ENCODE measurements around the gene GLIS1. TPM values are rescaled to one million over a fixed set of nuclear protein-coding genes. Genes with fewer than 3 reads are reported as not detected.

GLIS1 gene
- total RNA-seq, 1 donor from 2014 or later, result 0.07 TPM

DNA sequence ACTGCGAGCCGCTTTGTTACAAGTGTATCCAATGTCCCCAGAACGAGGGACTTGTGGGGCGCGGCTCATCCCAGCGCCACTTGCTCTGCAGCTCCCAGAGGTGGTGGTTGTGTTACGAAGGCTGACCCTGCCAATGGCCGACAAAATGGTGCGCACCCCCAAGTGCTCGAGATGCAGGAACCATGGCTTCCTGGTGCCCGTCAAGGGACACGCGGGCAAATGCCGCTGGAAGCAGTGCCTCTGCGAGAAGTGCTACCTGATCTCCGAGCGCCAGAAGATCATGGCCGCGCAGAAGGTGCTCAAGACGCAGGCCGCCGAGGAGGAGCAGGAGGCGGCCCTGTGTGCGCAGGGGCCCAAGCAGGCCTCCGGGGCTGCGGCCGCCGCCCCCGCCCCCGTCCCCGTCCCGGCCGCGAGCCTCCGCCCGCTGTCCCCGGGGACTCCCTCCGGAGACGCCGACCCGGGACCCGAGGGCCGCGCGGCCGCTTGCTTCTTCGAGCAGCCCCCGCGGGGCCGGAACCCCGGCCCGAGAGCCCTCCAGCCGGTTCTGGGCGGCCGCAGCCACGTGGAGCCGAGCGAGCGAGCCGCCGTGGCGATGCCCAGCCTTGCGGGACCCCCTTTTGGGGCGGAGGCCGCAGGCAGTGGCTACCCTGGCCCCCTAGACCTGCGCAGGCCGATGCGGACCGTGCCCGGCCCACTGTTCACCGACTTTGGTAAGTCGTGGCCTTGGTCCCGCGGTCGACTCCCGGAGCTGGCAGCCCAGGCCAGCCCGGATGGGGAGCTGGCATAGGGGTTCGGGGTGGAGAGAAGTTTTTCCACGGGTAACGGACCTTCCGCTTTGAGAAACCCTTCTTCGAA lies 279.4 kb downstream of the GLIS1 start, which contains the start of gene DMRTB1:
DMRTB1 (plus strand) TSS at position 79 of the 855 bp plus-strand sequence; CDS start at position 134, 55 bp downstream.
- Histone ChIP-seq H3K27ac (ENCODE audit: low read depth, low read length) (no peak within 1 kb of the TSS), H3K4me2 (ENCODE audit: low read length) (no peak within 1 kb of the TSS), H4K20me1 (ENCODE audit: insufficient read depth, low read length) (no peaks in the 10 kb centered on the region), H3K4me3 (ENCODE audit: insufficient read depth, low read depth, low read length) (no peak within 1 kb of the TSS), H3K9me3 (ENCODE audit: insufficient read depth, low read depth, low read length) (no peaks in the 10 kb centered on the region), H3K27me3 (ENCODE audit: insufficient read depth, low read length) (peaks cover 6% of the 10 kb centered on the region), H3K9ac (ENCODE audit: low read length) (no peak within 1 kb of the TSS), H3K79me2 (ENCODE audit: insufficient read depth, low read length) (no peaks in the 10 kb centered on the region), H2AFZ (ENCODE audit: low read depth, low read length) (no peak within 1 kb of the TSS), H3K4me1 (ENCODE audit: insufficient read depth, low read length) (no peaks in the 10 kb centered on the region), H3K36me3 (ENCODE audit: insufficient read depth, low read length) (no peaks in the 10 kb centered on the region)
- Mint-ChIP-seq H3K4me3 (ENCODE audit: unreplicated experiment) (no peak within 1 kb of the TSS), H3K27me3 (ENCODE audit: low read depth, unreplicated experiment) (peaks cover 16% of the 10 kb centered on the region), H3K9me3 (ENCODE audit: unreplicated experiment) (no peaks in the 10 kb centered on the region), H3K27ac (ENCODE audit: unreplicated experiment) (no peak within 1 kb of the TSS), H3K4me1 (ENCODE audit: low read depth, unreplicated experiment) (no peaks in the 10 kb centered on the region), H3K36me3 (ENCODE audit: low read depth, unreplicated experiment) (no peaks in the 10 kb centered on the region)
- DNase-seq (ENCODE audit: low read depth), result no peak
- FAIRE-seq, result no peak
- TF ChIP-seq EZH2 (IDR thresholded peaks at IDR 0.05; ENCODE audit: insufficient read depth, low read length), result no peak
- TF ChIP-seq, protein P1, sequence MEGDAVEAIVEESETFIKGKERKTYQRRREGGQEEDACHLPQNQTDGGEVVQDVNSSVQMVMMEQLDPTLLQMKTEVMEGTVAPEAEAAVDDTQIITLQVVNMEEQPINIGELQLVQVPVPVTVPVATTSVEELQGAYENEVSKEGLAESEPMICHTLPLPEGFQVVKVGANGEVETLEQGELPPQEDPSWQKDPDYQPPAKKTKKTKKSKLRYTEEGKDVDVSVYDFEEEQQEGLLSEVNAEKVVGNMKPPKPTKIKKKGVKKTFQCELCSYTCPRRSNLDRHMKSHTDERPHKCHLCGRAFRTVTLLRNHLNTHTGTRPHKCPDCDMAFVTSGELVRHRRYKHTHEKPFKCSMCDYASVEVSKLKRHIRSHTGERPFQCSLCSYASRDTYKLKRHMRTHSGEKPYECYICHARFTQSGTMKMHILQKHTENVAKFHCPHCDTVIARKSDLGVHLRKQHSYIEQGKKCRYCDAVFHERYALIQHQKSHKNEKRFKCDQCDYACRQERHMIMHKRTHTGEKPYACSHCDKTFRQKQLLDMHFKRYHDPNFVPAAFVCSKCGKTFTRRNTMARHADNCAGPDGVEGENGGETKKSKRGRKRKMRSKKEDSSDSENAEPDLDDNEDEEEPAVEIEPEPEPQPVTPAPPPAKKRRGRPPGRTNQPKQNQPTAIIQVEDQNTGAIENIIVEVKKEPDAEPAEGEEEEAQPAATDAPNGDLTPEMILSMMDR (IDR thresholded peaks at IDR 0.05; ENCODE audit: insufficient read depth, low read depth, low read length), result no peak

DNA sequence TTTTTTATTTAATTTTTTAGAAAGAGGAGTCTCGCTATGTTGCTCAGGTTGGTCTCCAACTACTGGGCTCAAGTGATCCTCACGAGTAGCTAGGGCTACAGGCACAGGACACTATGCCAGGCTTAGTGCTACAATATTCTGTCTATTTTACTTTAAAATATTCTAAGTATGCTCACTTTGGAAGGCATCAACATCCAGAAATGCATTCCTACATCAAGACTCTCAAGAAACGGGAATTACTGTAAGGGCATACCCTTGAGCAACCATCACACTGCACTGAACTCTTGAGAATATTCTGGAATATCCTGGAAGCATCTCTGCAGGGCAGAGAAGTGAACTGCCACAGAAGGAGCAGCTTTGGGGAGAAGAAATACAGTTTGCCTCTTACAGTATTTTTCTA lies 280.3 kb downstream of the GLIS1 start:
- DNase-seq (ENCODE audit: low read depth), result no peak
- peaks cover 16% of the 10 kb centered on the region for H3K27me3 Mint-ChIP-seq (ENCODE audit: low read depth, unreplicated experiment)
- no peaks in the 10 kb centered on the region for H3K4me1 ChIP-seq (ENCODE audit: insufficient read depth, low read length)
- H3K79me2 ChIP-seq (ENCODE audit: insufficient read depth, low read length), result no peaks in the 10 kb centered on the region
- H3K4me2 ChIP-seq (ENCODE audit: low read length), result no peak overlapping the region
- no peaks in the 10 kb centered on the region for H3K36me3 Mint-ChIP-seq (ENCODE audit: low read depth, unreplicated experiment)
- no peaks in the 10 kb centered on the region for H4K20me1 ChIP-seq (ENCODE audit: insufficient read depth, low read length)
- H3K36me3 ChIP-seq (ENCODE audit: insufficient read depth, low read length), result no peaks in the 10 kb centered on the region
- no peak overlapping the region for H2AFZ ChIP-seq (ENCODE audit: low read depth, low read length)
- H3K27me3 ChIP-seq (ENCODE audit: insufficient read depth, low read length), result peaks cover 6% of the 10 kb centered on the region
- H3K4me3 Mint-ChIP-seq (ENCODE audit: unreplicated experiment), result no peak overlapping the region
- H3K9me3 Mint-ChIP-seq (ENCODE audit: unreplicated experiment), result no peaks in the 10 kb centered on the region
- FAIRE-seq, result no peak
- no peak overlapping the region for H3K9ac ChIP-seq (ENCODE audit: low read length)
- TF ChIP-seq, protein P1 (IDR thresholded peaks at IDR 0.05; ENCODE audit: insufficient read depth, low read depth, low read length), result no peak
- no peak for TF ChIP-seq EZH2 (IDR thresholded peaks at IDR 0.05; ENCODE audit: insufficient read depth, low read length)
- no peaks in the 10 kb centered on the region for H3K4me1 Mint-ChIP-seq (ENCODE audit: low read depth, unreplicated experiment)
- no peak overlapping the region for H3K27ac Mint-ChIP-seq (ENCODE audit: unreplicated experiment)
- H3K4me3 ChIP-seq (ENCODE audit: insufficient read depth, low read depth, low read length), result no peak overlapping the region
- no peak overlapping the region for H3K27ac ChIP-seq (ENCODE audit: low read depth, low read length)
- H3K9me3 ChIP-seq (ENCODE audit: insufficient read depth, low read depth, low read length), result no peaks in the 10 kb centered on the region

Other genes with a start within 250 kb of the GLIS1 start
- gene NDC1, start 99.1 kb upstream of the GLIS1 start, total RNA-seq, result 14.1 and 14.8 TPM in 2 replicates
- gene YIPF1, start 150.6 kb upstream of the GLIS1 start, total RNA-seq, result 27.1 and 27.5 TPM in 2 replicates
- gene DIO1, start 155.0 kb upstream of the GLIS1 start, total RNA-seq, result not detected in 2 replicates
- gene IFT25, start 206.5 kb upstream of the GLIS1 start, total RNA-seq, result 25.7 and 29.4 TPM in 2 replicates
- gene LRRC42, start 207.2 kb upstream of the GLIS1 start, total RNA-seq, result 51.1 and 54.6 TPM in 2 replicates